Tongue (tissue), 2 donors: ENCODE measurements around the gene MACROD2. TPM values are rescaled to one million over a fixed set of nuclear protein-coding genes. Genes with fewer than 3 reads are reported as not detected.

Experiments
- DNase-seq: peaks from one replicate; pipeline ENCODE4 v3.0.0-alpha.2; 2015
- total RNA-seq: library from RNA; depleted of rRNA; stranded (reverse); fragments of >200 nt; gene quantifications from one replicate; pipeline ENCODE4 v1.2.3, GENCODE V29; 2014

The MACROD2 gene
- total RNA-seq, 1 donor from 2014 or later, result 5.0 TPM

GRCh38 chr20:14337400-14338171 lies 342.3 kb downstream of the MACROD2 start, which contains the start of gene FLRT3:
Gene FLRT3 (minus strand): TSS chr20:14337612. CDS start chr20:14327506, 10,106 bp downstream.
- peak; percentile 98 for DNase-seq

GRCh38 chr20:14341801-14342200 lies 346.5 kb downstream of the MACROD2 start:
- DNase-seq, result peak; percentile 27

GRCh38 chr20:14342918-14343317 lies 347.6 kb downstream of the MACROD2 start:
- DNase-seq, result no peak

- no peak for DNase-seq
Measured at GRCh38 chr20:14343491-14344065, 348.3 kb downstream of the MACROD2 start.

- DNase-seq, result peak; percentile 29
Measured at GRCh38 chr20:14344746-14345145, 349.4 kb downstream of the MACROD2 start.

- no peak for DNase-seq
Measured at GRCh38 chr20:14355791-14356190, 360.5 kb downstream of the MACROD2 start.

GRCh38 chr20:14360416-14360815 lies 365.1 kb downstream of the MACROD2 start:
- DNase-seq, result peak; percentile 35

GRCh38 chr20:14361509-14362345 lies 366.4 kb downstream of the MACROD2 start:
- no peak for DNase-seq

- DNase-seq, result no peak
Measured at GRCh38 chr20:14374196-14374595, 378.9 kb downstream of the MACROD2 start.

GRCh38 chr20:14375416-14375985 lies 380.2 kb downstream of the MACROD2 start:
- peak; percentile 15 for DNase-seq

- no peak for DNase-seq
Measured at GRCh38 chr20:14378326-14378725, 383.0 kb downstream of the MACROD2 start.

GRCh38 chr20:14383335-14383734 lies 388.0 kb downstream of the MACROD2 start:
- peak; percentile 4 for DNase-seq

- DNase-seq, result peak; percentile 53
Measured at GRCh38 chr20:14384416-14385175, 389.3 kb downstream of the MACROD2 start.

GRCh38 chr20:14385176-14385740 lies 389.9 kb downstream of the MACROD2 start:
- DNase-seq, result no peak

GRCh38 chr20:14386726-14387125 lies 391.4 kb downstream of the MACROD2 start:
- DNase-seq, result no peak

GRCh38 chr20:14401479-14402138 lies 406.3 kb downstream of the MACROD2 start:
- peak; percentile 75 for DNase-seq

- DNase-seq, result no peak
Measured at GRCh38 chr20:14404515-14404914, 409.2 kb downstream of the MACROD2 start.

- no peak for DNase-seq
Measured at GRCh38 chr20:14406495-14406894, 411.2 kb downstream of the MACROD2 start.

GRCh38 chr20:14407336-14407735 lies 412.0 kb downstream of the MACROD2 start:
- no peak for DNase-seq

GRCh38 chr20:14410869-14411555 lies 415.7 kb downstream of the MACROD2 start:
- DNase-seq, result no peak
